Adrenal gland (tissue), 5 donors: ENCODE measurements around the gene OPRPN.

Source experiments
- CTCF ChIP-seq, 6 experiments: fragments of 450-650 bp in 4 of 6; fragments of 200-600 bp in 2 of 6; sonication (generic) in 1 of 6; IDR thresholded peaks; 1 replicate in 5 of 6; 2 replicates in 1 of 6; pipeline versions ENCODE4 v1.5.1 to v1.8.0; 2016 to 2021; ENCODE audit warnings: antibody characterized with exemption in 6 of 6, mild to moderate bottlenecking in 2 of 6, moderate library complexity in 1 of 6
- POLR2A ChIP-seq, 2 donors: fragments of 450-650 bp; IDR thresholded peaks; one replicate each; pipeline ENCODE4 v1.6.1; 2017; ENCODE audit warnings: antibody characterized with exemption in 2 of 2, mild to moderate bottlenecking in 2 of 2, moderate library complexity in 1 of 2
- donor health status: DM: no; HTN: no; CAD: no.

- TF ChIP-seq CTCF (IDR thresholded peaks at IDR 0.05) (no peak), POLR2A (IDR thresholded peaks at IDR 0.05) (no peak)
These were observed 37.3 kb upstream of the OPRPN start, which contains the start of gene SMR3A for GRCh38 chr4:70360460-70360859.
